ENCODE measurements around the gene BLM.

GRCh38 chr15:90845201-90845949 lies 128.2 kb downstream of the BLM start:
- TF ChIP-seq GATA3 (IDR thresholded peaks at IDR 0.05; ENCODE audit: low read depth, low read length) (no peak), GATA2 (IDR thresholded peaks at IDR 0.05; ENCODE audit: low read depth, low read length) (no peak)

Measured in SH-SY5Y (cell line).